SJSA1 (cell line): ENCODE measurements around the gene HS3ST3A1. TPM values are rescaled to one million over a fixed set of nuclear protein-coding genes. Genes with fewer than 3 reads are reported as not detected.

Experiments
- DNase-seq, 2 experiments: peaks; one replicate each; pipeline ENCODE4 v3.0.0-alpha.2; 2015 to 2020; ENCODE audit warnings: low spot score in 2 of 2, low read depth in 1 of 2
- H3K27ac ChIP-seq: fragments of 250-450 bp; sonication (Bioruptor Pico); 2 replicates; pipeline ENCODE4 v1.5.1; 2020; ENCODE audit warnings: mild to moderate bottlenecking, moderate library complexity
- H3K27me3 ChIP-seq: fragments of 250-450 bp; sonication (Bioruptor Pico); replicated peaks from 2 replicates; pipeline ENCODE4 v1.5.1; 2020; ENCODE audit warnings: mild to moderate bottlenecking, moderate library complexity
- H3K36me3 ChIP-seq: fragments of 250-450 bp; sonication (Bioruptor Pico); 2 replicates; pipeline ENCODE4 v1.5.1; 2020; ENCODE audit warnings: mild to moderate bottlenecking
- H3K4me1 ChIP-seq: fragments of 250-450 bp; sonication (Bioruptor Pico); replicated peaks from 2 replicates; pipeline ENCODE4 v1.6.1; 2021; ENCODE audit warnings: mild to moderate bottlenecking
- H3K4me3 ChIP-seq: fragments of 250-450 bp; sonication (Bioruptor Pico); 2 replicates; pipeline ENCODE4 v1.5.1; 2020; ENCODE audit warnings: mild to moderate bottlenecking
- H3K9me3 ChIP-seq: fragments of 250-450 bp; sonication (Bioruptor Pico); replicated peaks from 2 replicates; pipeline ENCODE4 v1.5.1; 2020; ENCODE audit warnings: mild to moderate bottlenecking
- total RNA-seq: library from RNA; depleted of rRNA; stranded (reverse); fragments of >200 nt; shearing (Covaris generic); gene quantifications from 2 replicates; pipeline ENCODE4 v1.2.3, GENCODE V29; 2014

Gene HS3ST3A1
- total RNA-seq, 1 experiment from 2014 or later, result 16.8 TPM

DNA sequence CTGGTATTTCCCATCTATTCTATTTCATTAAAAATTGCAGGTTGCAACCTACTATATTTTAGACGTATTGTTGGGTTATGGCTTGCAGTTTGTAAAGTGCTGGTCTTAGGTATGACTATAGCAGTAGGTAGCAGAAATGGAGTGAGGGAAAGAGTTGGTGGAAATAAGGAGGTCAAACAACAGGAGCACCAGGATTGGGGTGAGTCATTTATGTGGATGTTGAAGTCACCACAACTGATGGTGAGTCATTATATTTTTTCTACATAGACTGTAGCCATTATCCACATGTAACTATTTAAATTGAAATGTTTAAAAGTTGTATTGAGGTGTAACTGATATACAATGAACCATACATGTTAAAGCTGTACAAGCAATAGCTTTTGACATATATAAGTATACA, 25.0 kb upstream of the HS3ST3A1 start:
- DNase-seq, result peak in 1 of 2 experiments; percentile 18
- Histone ChIP-seq H3K27ac (no peak overlapping the region), H3K36me3 (no peaks in the 10 kb centered on the region), H3K9me3 (no peaks in the 10 kb centered on the region), H3K4me1 (peaks cover 6% of the 10 kb centered on the region), H3K4me3 (no peak overlapping the region), H3K27me3 (no peaks in the 10 kb centered on the region)

DNA sequence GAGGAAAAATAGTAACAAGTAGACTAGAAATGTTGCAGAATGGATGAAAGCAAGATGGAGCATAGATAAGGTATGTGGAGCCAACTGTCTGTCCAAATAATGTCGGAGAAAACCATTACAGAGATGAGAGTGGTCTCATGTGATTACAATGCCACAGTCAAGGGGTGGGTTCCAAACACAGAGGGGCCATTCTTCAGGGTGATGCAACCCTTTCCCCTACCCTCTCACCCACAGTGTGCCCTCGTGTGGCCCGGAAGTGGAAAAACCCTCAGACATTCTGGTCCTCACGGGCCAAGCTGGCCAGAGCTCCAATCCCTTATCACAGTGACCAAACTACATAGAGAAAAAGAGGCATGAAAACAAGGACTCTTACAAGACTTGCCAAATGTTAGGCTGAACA, 17.7 kb upstream of the HS3ST3A1 start:
- no peak overlapping the region for H3K4me3 ChIP-seq
- DNase-seq, result no peak
- no peak overlapping the region for H3K27ac ChIP-seq
- H3K4me1 ChIP-seq, result no peaks in the 10 kb centered on the region
- no peaks in the 10 kb centered on the region for H3K9me3 ChIP-seq
- H3K27me3 ChIP-seq, result no peaks in the 10 kb centered on the region
- H3K36me3 ChIP-seq, result no peaks in the 10 kb centered on the region

DNA sequence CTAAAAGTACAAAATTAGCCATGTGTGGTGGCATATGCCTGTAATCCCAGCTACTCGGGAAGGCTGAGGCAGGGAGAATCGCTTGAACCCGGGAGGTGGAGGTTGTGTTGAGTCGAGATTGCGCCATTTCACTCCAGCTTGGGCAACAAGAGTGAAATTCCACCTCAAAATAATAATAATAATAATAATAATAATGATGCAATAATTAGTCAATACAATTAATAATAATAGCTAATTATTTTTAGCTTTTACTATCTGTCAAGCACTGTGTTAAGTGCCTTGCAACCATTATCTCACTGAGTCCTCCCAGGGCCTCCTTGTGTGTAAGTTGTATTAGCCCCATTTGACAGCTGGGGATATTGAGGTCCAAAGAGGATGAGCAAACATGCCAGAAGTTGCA, 14.3 kb upstream of the HS3ST3A1 start:
- H3K4me1 ChIP-seq, result no peaks in the 10 kb centered on the region
- no peaks in the 10 kb centered on the region for H3K36me3 ChIP-seq
- H3K9me3 ChIP-seq, result no peaks in the 10 kb centered on the region
- no peak for DNase-seq
- no peak overlapping the region for H3K27ac ChIP-seq
- no peaks in the 10 kb centered on the region for H3K27me3 ChIP-seq
- H3K4me3 ChIP-seq, result no peak overlapping the region

DNA sequence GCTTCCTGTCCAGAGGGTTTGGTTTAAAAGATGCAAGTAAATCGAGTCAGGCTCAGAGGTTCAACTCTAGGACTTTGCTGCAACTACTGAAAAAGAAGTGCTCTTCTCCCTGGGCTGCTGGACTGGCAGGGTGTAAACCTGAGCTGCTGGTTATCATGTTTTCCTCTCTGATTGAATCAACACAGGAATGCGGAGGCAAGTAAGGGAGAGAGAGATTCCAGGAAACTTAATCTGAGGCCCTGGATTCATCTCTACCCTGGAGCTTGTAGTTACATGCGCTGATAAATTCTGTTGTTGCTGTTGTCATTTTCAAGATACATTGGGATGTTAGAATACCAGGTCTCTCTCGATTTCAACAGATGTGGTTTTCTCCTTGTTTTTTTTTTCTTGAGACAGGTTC, 8.2 kb upstream of the HS3ST3A1 start:
- no peak for DNase-seq
- H3K36me3 ChIP-seq, result no peaks in the 10 kb centered on the region
- no peaks in the 10 kb centered on the region for H3K4me1 ChIP-seq
- no peaks in the 10 kb centered on the region for H3K27me3 ChIP-seq
- H3K27ac ChIP-seq, result no peak overlapping the region
- no peaks in the 10 kb centered on the region for H3K9me3 ChIP-seq
- no peak overlapping the region for H3K4me3 ChIP-seq

DNA sequence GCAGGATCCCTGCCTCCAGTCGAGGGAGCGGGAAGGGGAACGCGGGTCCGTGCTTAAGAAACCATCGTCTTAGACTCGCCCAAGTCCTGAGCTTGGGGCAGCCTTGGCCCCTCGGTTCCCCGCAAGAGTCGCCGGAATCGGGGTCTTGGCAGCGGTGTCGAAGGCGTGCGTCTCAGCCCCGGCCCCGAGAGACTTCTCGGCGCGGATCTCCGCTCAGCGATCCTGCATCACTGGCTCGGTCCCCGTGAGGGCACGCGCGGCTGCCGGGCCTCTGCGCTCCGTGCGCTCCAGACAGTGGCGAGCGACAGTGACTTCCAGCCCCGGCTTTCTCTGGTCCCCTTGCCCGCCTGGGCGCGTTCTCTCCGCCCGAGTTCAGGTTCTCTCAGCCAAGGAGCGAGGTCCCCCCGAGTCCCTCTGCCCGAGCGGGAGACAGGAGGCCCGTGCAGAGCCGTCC, 380 bp downstream of the HS3ST3A1 start:
- Histone ChIP-seq H3K9me3 (no peaks in the 10 kb centered on the region), H3K36me3 (no peaks in the 10 kb centered on the region; the same call in 1 of the 2 replicates), H3K27me3 (no peaks in the 10 kb centered on the region), H3K27ac (peak overlapping the region; percentile 67), H3K4me1 (peaks cover 24% of the 10 kb centered on the region), H3K4me3 (peak overlapping the region; percentile 76)
- peak; percentile 43 to 68 for DNase-seq

DNA sequence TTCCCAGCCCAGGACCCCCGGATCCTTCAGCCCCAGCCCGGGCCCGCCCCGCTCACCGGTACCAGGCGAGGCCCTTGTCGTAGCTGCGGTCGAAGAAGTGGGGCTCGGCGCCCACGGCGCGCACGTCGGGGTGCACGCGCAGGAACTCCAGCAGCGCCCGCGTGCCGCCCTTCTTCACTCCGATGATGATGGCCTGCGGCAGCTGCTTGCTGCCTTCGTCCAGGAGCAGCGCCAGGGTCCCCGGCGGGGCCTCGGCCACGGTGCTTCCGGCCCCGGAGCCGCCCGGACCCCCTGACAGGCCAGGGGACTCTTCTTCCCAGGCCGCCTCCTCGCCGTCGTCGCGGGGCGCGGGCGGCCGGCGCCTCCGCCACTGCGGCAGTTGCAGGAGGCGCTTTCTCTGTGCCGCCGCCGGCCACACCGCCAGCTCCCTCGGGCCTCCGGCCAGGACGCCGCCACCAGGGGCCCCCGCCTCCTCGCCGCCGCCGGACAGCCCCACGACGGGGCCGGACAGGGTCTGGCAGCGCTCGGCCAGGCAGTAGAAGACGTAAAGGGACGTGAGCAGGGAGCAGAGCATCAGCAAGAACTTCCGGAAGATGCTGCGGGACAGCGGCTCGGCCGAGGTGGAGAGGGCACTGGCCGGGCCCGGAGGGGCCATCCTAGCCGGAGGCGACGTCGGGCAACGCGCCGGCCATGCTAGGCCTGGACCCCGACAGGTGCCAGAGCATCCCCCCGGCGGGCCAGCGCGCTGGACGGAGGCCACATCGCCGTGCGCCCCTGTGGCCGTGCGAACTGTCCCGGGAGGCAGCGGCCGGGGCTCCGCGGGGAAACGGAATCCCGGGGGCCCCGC, 1.0 kb downstream of the HS3ST3A1 start:
- Histone ChIP-seq H3K9me3 (no peaks in the 10 kb centered on the region), H3K27ac (peak overlapping the region; percentile 67), H3K4me3 (peak overlapping the region; percentile 76), H3K4me1 (peaks cover 24% of the 10 kb centered on the region), H3K36me3 (no peaks in the 10 kb centered on the region; the same call in 1 of the 2 replicates), H3K27me3 (no peaks in the 10 kb centered on the region)
- DNase-seq, result peak; percentile 51 to 54

DNA sequence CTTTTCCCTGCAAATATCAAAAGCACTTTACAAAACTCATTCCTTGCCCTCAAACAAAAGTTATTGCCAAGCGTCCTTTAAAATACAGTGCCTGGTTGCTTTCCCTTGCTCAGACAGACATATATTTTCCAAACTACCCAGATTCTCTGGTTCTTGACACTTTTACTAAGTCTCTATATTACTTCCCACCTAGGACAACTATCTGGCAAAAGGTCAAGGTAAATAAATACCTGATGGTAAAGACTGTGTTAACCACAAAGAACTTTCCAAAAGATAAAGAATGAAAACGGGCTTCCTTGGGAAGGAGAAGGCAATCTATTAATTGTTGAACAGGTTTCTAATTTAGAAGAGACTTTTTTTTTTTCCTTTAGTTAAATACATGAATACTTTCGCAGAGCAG, 1.9 kb downstream of the HS3ST3A1 start:
- H3K4me1 ChIP-seq, result peaks cover 31% of the 10 kb centered on the region
- DNase-seq, result peak in 1 of 2 experiments; percentile 30
- H3K36me3 ChIP-seq, result no peaks in the 10 kb centered on the region; the same call in 1 of the 2 replicates
- H3K9me3 ChIP-seq, result no peaks in the 10 kb centered on the region
- H3K27ac ChIP-seq, result no peak overlapping the region; the same call in 1 of the 2 replicates
- H3K27me3 ChIP-seq, result no peaks in the 10 kb centered on the region
- peak overlapping the region; percentile 76 for H3K4me3 ChIP-seq

DNA sequence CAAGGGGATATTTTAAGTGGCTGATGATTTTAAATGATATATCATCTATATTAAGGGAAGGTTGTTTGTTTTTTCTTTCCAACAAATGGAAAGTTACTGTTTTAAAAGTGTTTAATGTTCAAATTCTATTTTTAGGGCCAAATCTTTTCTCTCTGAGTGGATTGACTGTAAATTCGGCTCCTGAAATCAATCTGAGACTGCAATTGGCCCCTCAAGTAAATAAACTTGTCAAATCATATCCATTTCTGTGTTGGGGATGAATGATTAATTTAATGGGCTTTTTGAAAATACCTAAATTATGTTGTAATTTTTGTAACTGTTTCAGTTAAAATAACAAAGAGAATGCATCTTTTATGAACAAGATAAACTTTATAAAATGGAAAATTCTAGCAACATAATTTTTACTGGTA, 2.6 kb downstream of the HS3ST3A1 start:
- Histone ChIP-seq H3K27me3 (no peaks in the 10 kb centered on the region), H3K27ac (no peak overlapping the region)

DNA sequence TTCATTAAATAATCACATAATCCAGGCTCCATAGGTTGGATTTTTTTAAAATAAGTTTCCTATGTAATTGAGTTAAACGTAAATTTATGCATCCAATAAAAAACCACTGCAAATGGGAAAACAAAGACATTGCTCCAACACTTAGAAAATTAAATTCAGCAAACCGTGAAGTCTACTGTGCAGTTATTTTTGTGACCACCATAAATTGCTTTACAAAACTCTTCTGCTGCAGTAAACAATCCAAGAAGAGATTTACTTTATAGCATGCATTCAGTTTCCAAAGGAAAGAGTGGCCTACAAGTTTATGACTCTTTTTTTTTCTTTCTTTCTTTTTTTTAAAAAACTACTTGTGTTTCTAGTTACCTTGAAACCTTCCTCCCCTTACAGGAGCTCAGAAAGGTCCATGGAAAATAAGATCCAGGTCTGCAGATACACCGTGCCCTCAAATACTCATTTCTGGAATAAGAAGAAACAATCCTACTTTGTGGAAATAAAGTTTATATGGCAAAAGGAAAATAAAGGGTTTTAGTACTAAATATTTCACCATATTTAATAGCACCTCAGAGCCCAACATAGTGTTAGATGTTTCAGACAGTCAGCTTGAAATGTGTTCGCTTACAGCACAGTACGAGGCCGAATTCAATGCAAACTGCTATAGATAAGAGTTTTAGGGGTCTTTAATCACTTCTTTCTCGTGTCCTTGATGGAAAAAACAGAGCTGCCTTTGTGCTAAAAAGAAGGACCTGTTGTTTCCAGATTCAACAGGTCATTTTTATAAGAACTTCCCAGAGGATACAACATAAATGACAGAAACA, 3.2 kb downstream of the HS3ST3A1 start:
- no peaks in the 10 kb centered on the region; the same call in 1 of the 2 replicates for H3K36me3 ChIP-seq
- peak in 1 of 2 experiments; percentile 19 for DNase-seq
- no peak overlapping the region for H3K27ac ChIP-seq
- H3K27me3 ChIP-seq, result no peaks in the 10 kb centered on the region
- H3K9me3 ChIP-seq, result no peaks in the 10 kb centered on the region
- H3K4me1 ChIP-seq, result peaks cover 44% of the 10 kb centered on the region
- no peak overlapping the region for H3K4me3 ChIP-seq

More for the DNA sequence above, 2.6 kb downstream of the HS3ST3A1 start:
- Histone ChIP-seq H3K4me1 (peaks cover 38% of the 10 kb centered on the region), H3K36me3 (no peaks in the 10 kb centered on the region; the same call in 1 of the 2 replicates), H3K4me3 (peak overlapping the region; percentile 76; the same call in 1 of the 2 replicates), H3K9me3 (no peaks in the 10 kb centered on the region)
- no peak for DNase-seq

DNA sequence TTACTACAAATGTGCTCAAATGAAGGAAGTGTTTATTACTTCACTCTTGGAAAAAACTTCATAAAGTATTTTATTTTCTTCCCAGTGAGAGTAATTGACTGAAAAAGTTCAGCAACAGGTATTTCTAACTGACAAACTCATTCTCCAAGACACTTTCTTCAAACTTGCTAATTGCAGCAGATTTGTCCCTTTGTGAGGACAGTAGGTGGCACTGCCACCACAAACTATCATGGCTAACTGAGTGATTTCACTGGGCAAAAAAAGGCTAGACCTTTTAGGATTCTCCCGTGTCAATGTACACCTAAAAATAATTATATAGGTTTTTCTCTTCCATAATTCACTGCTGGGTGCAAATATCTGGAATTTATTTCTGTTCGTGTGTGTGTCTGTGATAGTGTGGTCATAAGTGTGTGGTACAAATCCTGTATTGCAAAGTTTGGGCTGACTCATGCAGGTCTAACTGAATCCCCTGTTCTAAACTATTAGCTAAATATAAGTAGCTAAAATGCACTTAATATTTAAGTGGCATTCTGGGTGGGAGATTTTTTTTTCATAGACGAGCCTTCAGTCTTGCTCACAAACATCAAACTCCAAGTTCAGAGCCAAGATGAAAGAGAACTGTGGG, 3.9 kb downstream of the HS3ST3A1 start:
- H3K27me3 ChIP-seq, result no peaks in the 10 kb centered on the region
- H3K9me3 ChIP-seq, result no peaks in the 10 kb centered on the region
- peak in 1 of 2 experiments; percentile 47 for DNase-seq
- H3K4me1 ChIP-seq, result peaks cover 48% of the 10 kb centered on the region
- H3K36me3 ChIP-seq, result no peaks in the 10 kb centered on the region; the same call in 1 of the 2 replicates
- no peak overlapping the region for H3K27ac ChIP-seq
- H3K4me3 ChIP-seq, result no peak overlapping the region

DNA sequence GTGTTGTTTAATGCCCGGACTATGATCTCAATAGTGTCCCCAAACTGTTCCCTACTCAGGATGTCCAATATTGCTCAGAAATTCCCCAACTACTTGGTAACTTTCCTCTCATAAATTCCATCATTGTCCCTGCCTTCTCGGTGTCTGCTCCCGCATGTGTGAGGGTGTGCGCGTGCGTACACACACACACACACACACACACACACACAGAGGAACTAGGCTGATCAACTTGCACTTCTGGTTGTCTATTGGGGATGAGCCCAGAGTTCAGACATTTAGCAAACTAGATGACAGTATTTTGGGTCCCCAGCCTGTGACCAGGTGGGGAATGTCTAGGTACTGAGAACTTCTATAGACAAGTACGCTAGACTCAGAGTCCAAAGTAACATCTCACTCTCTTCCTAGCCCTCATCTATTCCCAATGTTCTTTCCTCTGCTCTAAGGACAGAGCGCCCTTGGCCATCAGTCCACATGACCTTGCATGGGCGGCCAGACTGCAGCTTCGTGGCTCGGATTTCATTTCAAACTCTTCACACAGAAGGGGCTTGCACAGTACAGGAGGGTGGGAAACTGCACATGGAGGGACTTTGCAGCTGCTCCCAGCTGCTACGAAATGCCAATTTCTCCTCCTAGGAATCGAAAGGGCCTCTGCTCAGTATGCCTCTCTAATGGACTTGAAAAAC, 5.3 kb downstream of the HS3ST3A1 start:
- Histone ChIP-seq H3K4me3 (no peak overlapping the region), H3K9me3 (no peaks in the 10 kb centered on the region), H3K4me1 (peaks cover 48% of the 10 kb centered on the region), H3K27me3 (no peaks in the 10 kb centered on the region), H3K27ac (no peak overlapping the region), H3K36me3 (no peaks in the 10 kb centered on the region)
- no peak for DNase-seq

DNA sequence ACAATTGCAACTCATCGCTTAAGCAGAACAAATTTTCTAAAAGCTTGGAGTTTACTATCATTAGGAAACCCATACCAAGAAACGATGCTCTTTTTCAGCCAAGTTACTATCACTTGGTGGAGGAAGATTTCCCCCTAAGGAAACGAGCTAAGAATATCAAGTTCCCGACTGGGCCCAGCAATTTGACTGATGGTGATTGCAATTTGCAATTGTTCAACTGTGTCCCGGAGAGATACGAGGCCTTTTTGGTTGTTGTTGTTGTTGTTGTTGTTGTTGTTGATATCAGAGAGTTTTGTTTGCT, 6.2 kb downstream of the HS3ST3A1 start:
- Histone ChIP-seq H3K36me3 (no peaks in the 10 kb centered on the region), H3K27me3 (no peaks in the 10 kb centered on the region), H3K4me3 (no peak overlapping the region), H3K9me3 (no peaks in the 10 kb centered on the region), H3K4me1 (peaks cover 41% of the 10 kb centered on the region), H3K27ac (no peak overlapping the region)
- no peak for DNase-seq
